ENCODE data around the gene BRMS1L. TPM values are rescaled to one million over a fixed set of nuclear protein-coding genes. Genes with fewer than 3 reads are reported as not detected.

BRMS1L gene
- total and polyA plus RNA-seq, 9 of the 15 experiments (the other 6 are each of a cell fraction or from before 2014, with no cell fraction given), result 1.2 to 4.7 (median 3.3) TPM

DNA sequence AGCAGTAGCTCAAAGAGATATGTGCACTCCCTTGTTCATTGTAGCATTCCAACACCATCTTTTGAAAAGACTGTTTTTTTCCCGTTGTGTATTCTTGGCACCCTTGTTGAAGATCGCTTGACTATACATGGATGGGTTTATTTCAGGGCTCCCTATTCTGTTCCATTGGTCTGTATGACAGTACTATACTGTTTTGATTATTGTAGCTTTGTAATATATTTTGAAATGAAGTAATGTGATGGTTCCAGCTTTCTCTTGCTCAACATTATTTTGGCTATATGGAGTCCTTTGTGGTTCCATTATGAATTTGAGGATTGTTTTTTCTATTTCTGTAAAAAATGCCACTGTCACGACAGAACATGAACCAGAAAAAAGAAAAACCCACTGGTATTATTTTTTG is 25.7 kb downstream of the BRMS1L start:
- Histone ChIP-seq H3K9me1 (ENCODE audit: control insufficient read depth, insufficient read depth, low read length) (no peaks in the 10 kb centered on the region), H3K79me2 (ENCODE audit: control insufficient read depth, insufficient read depth, low read length) (no peaks in the 10 kb centered on the region), H3K4me1 (replicated peaks in 1 of 2; ENCODE audit: control insufficient read depth in 2 of 2, insufficient read depth in 2 of 2, low read length in 2 of 2) (peaks cover 0 to 2% of the 10 kb centered on the region in 2 experiments; a peak in 2 of 5 replicates), H4K20me1 (replicated peaks; ENCODE audit: control insufficient read depth, insufficient read depth, low read length) (no peaks in the 10 kb centered on the region), H3K36me3 (ENCODE audit: control insufficient read depth, insufficient read depth, low read length) (no peaks in the 10 kb centered on the region), H3K4me3 (no peak overlapping the region), H2AFZ (ENCODE audit: low read depth, low read length) (no peak overlapping the region), H3K27me3 (ENCODE audit: control insufficient read depth in 2 of 2, insufficient read depth in 2 of 2, low read length in 2 of 2) (no peaks in the 10 kb centered on the region), H3K9me3 (replicated peaks; ENCODE audit: control insufficient read depth, insufficient read depth, low read depth, low read length) (no peaks in the 10 kb centered on the region), H3K27ac (ENCODE audit: extremely low read depth, low read depth, low read length) (no peak overlapping the region), H3K4me2 (ENCODE audit: insufficient read depth, low read length) (no peak overlapping the region), H3K9ac (ENCODE audit: insufficient read depth in 1 of 2, low read depth in 2 of 2, low read length in 2 of 2) (no peak overlapping the region)
- in situ Hi-C loops (cut with MboI) (no loop called here), intact Hi-C loops (cut with micrococcal nuclease) (no loop called here)
- BruUV-seq (replicated peaks), result no TSS peak
- DNase-seq (ENCODE audit: extremely low read depth in 1 of 4, low spot score in 3 of 4), result no peak
- WGBS (ENCODE audit: insufficient coverage, low coverage, missing lambda C conversion rate), result 57% methylated on average over 3 of the region's 3 CpGs
- ChIA-PET CTCF (ENCODE audit: low intra/inter-chr PET ratio) (no interaction called here), POLR2A (interaction anchor here (0.9 kb wide), 1 partner anchor 9 kb away, joined by 3 read pairs; no protein-coding TSS in a partner anchor)
- ATAC-seq, result no peak
- no peak for FAIRE-seq
- TF ChIP-seq KDM5B (IDR thresholded peaks at IDR 0.05; ENCODE audit: insufficient replicate concordance, low read depth, low read length) (no peak), ZNF551 (CRISPR knock-in tag; IDR thresholded peaks at IDR 0.05) (no peak), RBM25 (IDR thresholded peaks at IDR 0.05; ENCODE audit: low read depth, low read length, severe bottlenecking) (peak; percentile 56), IFI16 (CRISPR knock-in tag; IDR thresholded peaks at IDR 0.05) (no peak), XRCC3 (IDR thresholded peaks at IDR 0.05) (no peak)
- TF ChIP-seq, protein P1, sequence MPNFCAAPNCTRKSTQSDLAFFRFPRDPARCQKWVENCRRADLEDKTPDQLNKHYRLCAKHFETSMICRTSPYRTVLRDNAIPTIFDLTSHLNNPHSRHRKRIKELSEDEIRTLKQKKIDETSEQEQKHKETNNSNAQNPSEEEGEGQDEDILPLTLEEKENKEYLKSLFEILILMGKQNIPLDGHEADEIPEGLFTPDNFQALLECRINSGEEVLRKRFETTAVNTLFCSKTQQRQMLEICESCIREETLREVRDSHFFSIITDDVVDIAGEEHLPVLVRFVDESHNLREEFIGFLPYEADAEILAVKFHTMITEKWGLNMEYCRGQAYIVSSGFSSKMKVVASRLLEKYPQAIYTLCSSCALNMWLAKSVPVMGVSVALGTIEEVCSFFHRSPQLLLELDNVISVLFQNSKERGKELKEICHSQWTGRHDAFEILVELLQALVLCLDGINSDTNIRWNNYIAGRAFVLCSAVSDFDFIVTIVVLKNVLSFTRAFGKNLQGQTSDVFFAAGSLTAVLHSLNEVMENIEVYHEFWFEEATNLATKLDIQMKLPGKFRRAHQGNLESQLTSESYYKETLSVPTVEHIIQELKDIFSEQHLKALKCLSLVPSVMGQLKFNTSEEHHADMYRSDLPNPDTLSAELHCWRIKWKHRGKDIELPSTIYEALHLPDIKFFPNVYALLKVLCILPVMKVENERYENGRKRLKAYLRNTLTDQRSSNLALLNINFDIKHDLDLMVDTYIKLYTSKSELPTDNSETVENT (CRISPR knock-in tag; IDR thresholded peaks at IDR 0.05), result no peak

Measured in K562 (cell line).